Fibroblast of lung (primary cell): Measurements from ENCODE around the gene TGM4.

Source experiments
- CTCF ChIP-seq, 2 donors: IDR thresholded peaks in 1 of 2; conservative IDR thresholded peaks in 1 of 2; 1 replicate in 1 of 2; 2 replicates in 1 of 2; pipeline ENCODE4 v1.5.1; 2011 to 2012; ENCODE audit warnings: low read length in 2 of 2, control low read depth in 1 of 2, inconsistent platforms in 1 of 2, low read depth in 1 of 2, mild to moderate bottlenecking in 1 of 2
- EZH2 ChIP-seq: IDR thresholded peaks from 2 replicates; pipeline ENCODE4 v1.5.1; 2012; ENCODE audit warnings: low read length, control low read depth, mild to moderate bottlenecking; ENCODE audit errors: missing control alignments

GRCh38 chr3:44832965-44833364, 41.4 kb upstream of the TGM4 start:
- no peak for TF ChIP-seq CTCF (conservative IDR thresholded peaks at IDR 0.05 in 1 of 2, IDR thresholded peaks at IDR 0.05 in 1 of 2; ENCODE audit: low read depth in 1 of 2, low read length in 2 of 2)
- TF ChIP-seq EZH2 = no peak
